Thyroid gland (tissue), 4 donors: ENCODE data around the gene ZNF423.

Experiments used
- POLR2A ChIP-seq, 2 donors: fragments of 450-650 bp; IDR thresholded peaks; one replicate each; pipeline ENCODE4 v1.6.1; 2017; ENCODE audit warnings: antibody characterized with exemption in 2 of 2, mild to moderate bottlenecking in 2 of 2, moderate library complexity in 1 of 2
- TF ChIP-seq, protein P1 (sequence below), 6 experiments: fragments of 200-600 bp in 3 of 6; fragments of 450-650 bp in 3 of 6; sonication (generic) in 3 of 6; IDR thresholded peaks; one replicate each; pipeline ENCODE4 v1.5.1; 2016 to 2019; ENCODE audit warnings: antibody characterized with exemption in 6 of 6, mild to moderate bottlenecking in 2 of 6, inconsistent platforms in 1 of 6, moderate library complexity in 1 of 6

DNA sequence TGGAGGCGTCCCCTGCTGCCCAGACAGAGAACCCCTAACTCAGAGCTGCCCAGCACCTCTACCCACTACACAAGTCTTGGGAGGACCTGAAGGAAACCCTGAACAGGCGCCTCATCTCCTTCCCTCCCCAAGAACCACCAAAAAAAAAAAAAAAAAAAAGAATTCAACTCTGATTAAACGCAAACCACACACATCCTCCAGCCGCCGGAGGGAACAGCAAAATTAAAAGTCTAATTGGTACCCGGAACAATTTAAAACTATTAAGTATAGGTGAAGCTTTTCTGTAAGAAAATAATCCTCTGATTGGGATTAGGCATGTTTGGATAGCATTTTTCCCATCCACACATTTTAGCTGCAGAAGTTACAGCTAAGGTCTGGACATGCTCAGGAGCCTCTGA lies 202.7 kb downstream of the ZNF423 start:
- TF ChIP-seq, protein P1, sequence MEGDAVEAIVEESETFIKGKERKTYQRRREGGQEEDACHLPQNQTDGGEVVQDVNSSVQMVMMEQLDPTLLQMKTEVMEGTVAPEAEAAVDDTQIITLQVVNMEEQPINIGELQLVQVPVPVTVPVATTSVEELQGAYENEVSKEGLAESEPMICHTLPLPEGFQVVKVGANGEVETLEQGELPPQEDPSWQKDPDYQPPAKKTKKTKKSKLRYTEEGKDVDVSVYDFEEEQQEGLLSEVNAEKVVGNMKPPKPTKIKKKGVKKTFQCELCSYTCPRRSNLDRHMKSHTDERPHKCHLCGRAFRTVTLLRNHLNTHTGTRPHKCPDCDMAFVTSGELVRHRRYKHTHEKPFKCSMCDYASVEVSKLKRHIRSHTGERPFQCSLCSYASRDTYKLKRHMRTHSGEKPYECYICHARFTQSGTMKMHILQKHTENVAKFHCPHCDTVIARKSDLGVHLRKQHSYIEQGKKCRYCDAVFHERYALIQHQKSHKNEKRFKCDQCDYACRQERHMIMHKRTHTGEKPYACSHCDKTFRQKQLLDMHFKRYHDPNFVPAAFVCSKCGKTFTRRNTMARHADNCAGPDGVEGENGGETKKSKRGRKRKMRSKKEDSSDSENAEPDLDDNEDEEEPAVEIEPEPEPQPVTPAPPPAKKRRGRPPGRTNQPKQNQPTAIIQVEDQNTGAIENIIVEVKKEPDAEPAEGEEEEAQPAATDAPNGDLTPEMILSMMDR (IDR thresholded peaks at IDR 0.05): no peak
- no peak for TF ChIP-seq POLR2A (IDR thresholded peaks at IDR 0.05)
